Measurements from ENCODE around the gene TBX3.
"Not testable (repeated sequence)": the region's sequence is repeated elsewhere in the genome, so short reads cannot be mapped to it uniquely, and the experiment has no call there.

TBX3 gene

GRCh38 chr12:114684098-114684869 lies at the start of gene TBX3:
Gene TBX3, minus strand, starts transcription at chr12:114684175. Its CDS starts 975 bp downstream, at chr12:114683200.
- H2AFZ ChIP-seq, result peak within 1 kb of the TSS; percentile 31
- H3K36me3 ChIP-seq (ENCODE audit: control insufficient read depth, insufficient read depth, low read length), result no peaks in the 10 kb centered on the region
- H3K9ac ChIP-seq, result no peak within 1 kb of the TSS
- peak within 1 kb of the TSS; percentile 84 for H3K4me2 ChIP-seq (ENCODE audit: low read length)
- H3K4me3 ChIP-seq (ENCODE audit: low read depth, low read length), result peak within 1 kb of the TSS; percentile 51
- H3K79me2 ChIP-seq, result no peaks in the 10 kb centered on the region
- no peaks in the 10 kb centered on the region for H3K9me3 ChIP-seq (ENCODE audit: control insufficient read depth, low read length)
- peaks cover 26% of the 10 kb centered on the region for H3K27me3 ChIP-seq (ENCODE audit: control insufficient read depth, insufficient read depth, low read length)
- peak; percentile 37 for TF ChIP-seq CTCF (IDR thresholded peaks at IDR 0.05)
- no peaks in the 10 kb centered on the region for H3K4me1 ChIP-seq
- H3K27ac ChIP-seq, result peak within 1 kb of the TSS; percentile 36

GRCh38 chr12:114732426-114733030 lies 48.6 kb upstream of the TBX3 start:
- Histone ChIP-seq H3K27me3 (ENCODE audit: control insufficient read depth, insufficient read depth, low read length) (no peaks in the 10 kb centered on the region), H3K4me3 (ENCODE audit: low read depth, low read length) (no peak overlapping the region), H3K9me3 (ENCODE audit: control insufficient read depth, low read length) (no peaks in the 10 kb centered on the region), H2AFZ (no peak overlapping the region), H3K4me1 (no peaks in the 10 kb centered on the region), H3K4me2 (ENCODE audit: low read length) (no peak overlapping the region), H3K36me3 (ENCODE audit: control insufficient read depth, insufficient read depth, low read length) (no peaks in the 10 kb centered on the region), H3K79me2 (no peaks in the 10 kb centered on the region), H3K27ac (no peak overlapping the region), H3K9ac (no peak overlapping the region)
- TF ChIP-seq CTCF (IDR thresholded peaks at IDR 0.05), result no peak

GRCh38 chr12:114729731-114730130 lies 45.8 kb upstream of the TBX3 start:
- no peaks in the 10 kb centered on the region for H3K9me3 ChIP-seq (ENCODE audit: control insufficient read depth, low read length)

GRCh38 chr12:114726092-114726710 lies 42.2 kb upstream of the TBX3 start:
- H3K9me3 ChIP-seq (ENCODE audit: control insufficient read depth, low read length), result no peaks in the 10 kb centered on the region
- H3K27me3 ChIP-seq (ENCODE audit: control insufficient read depth, insufficient read depth, low read length), result no peaks in the 10 kb centered on the region
- no peaks in the 10 kb centered on the region for H3K36me3 ChIP-seq (ENCODE audit: control insufficient read depth, insufficient read depth, low read length)
- no peak for TF ChIP-seq CTCF (IDR thresholded peaks at IDR 0.05)
- no peak overlapping the region for H3K27ac ChIP-seq
- H3K79me2 ChIP-seq, result no peaks in the 10 kb centered on the region
- H3K4me1 ChIP-seq, result no peaks in the 10 kb centered on the region
- H2AFZ ChIP-seq, result no peak overlapping the region
- no peak overlapping the region for H3K9ac ChIP-seq
- no peak overlapping the region for H3K4me3 ChIP-seq (ENCODE audit: low read depth, low read length)
- no peak overlapping the region for H3K4me2 ChIP-seq (ENCODE audit: low read length)

More at GRCh38 chr12:114729731-114730130, 45.8 kb upstream of the TBX3 start:
- Histone ChIP-seq H3K4me2 (ENCODE audit: low read length) (no peak overlapping the region), H3K4me3 (ENCODE audit: low read depth, low read length) (no peak overlapping the region), H2AFZ (no peak overlapping the region), H3K79me2 (no peaks in the 10 kb centered on the region), H3K27me3 (ENCODE audit: control insufficient read depth, insufficient read depth, low read length) (no peaks in the 10 kb centered on the region), H3K4me1 (no peaks in the 10 kb centered on the region), H3K9ac (no peak overlapping the region), H3K36me3 (ENCODE audit: control insufficient read depth, insufficient read depth, low read length) (no peaks in the 10 kb centered on the region), H3K27ac (no peak overlapping the region)
- TF ChIP-seq CTCF (IDR thresholded peaks at IDR 0.05), result no peak

- H3K27me3 ChIP-seq (ENCODE audit: control insufficient read depth, insufficient read depth, low read length); H3K4me2 ChIP-seq (ENCODE audit: low read length); H3K79me2 ChIP-seq; H3K4me1 ChIP-seq; H2AFZ ChIP-seq; H3K4me3 ChIP-seq (ENCODE audit: low read depth, low read length); H3K27ac ChIP-seq; H3K9ac ChIP-seq; H3K9me3 ChIP-seq (ENCODE audit: control insufficient read depth, low read length); H3K36me3 ChIP-seq (ENCODE audit: control insufficient read depth, insufficient read depth, low read length): not testable (repeated sequence)
These were observed 38.2 kb upstream of the TBX3 start for GRCh38 chr12:114722176-114722575.

All from parathyroid adenoma (tissue), 2 donors.